SK-N-SH (cell line): ENCODE data around the gene KLHL40. TPM values are rescaled to one million over a fixed set of nuclear protein-coding genes. Genes with fewer than 3 reads are reported as not detected.

Source experiments
- CTCF ChIA-PET: fragments of 300-600, 350-600 bp; formaldehyde crosslinking; extraction: SDS; loops from one replicate; lab custom pipeline; 2021; lab: Yijun Ruan, JAX
- POLR2A ChIA-PET: fragments of 350-600 bp; sonication (Branson Sonifier 250); formaldehyde crosslinking; extraction: SDS; loops from one replicate; lab custom pipeline; 2020; ENCODE audit warnings: antibody characterized with exemption, inconsistent platforms; lab: Yijun Ruan, JAX
- DNase-seq: peaks from one replicate; pipeline ENCODE4 v3.0.0; 2012
- H2AFZ ChIP-seq: fragments of 200-600 bp; sonication (generic); 2 replicates; pipeline ENCODE4 v1.8.1; 2016; ENCODE audit warnings: antibody characterized with exemption, mild to moderate bottlenecking, low read depth
- H3F3A ChIP-seq: fragments of 200-600 bp; sonication (generic); replicated peaks from 2 replicates; pipeline ENCODE3; 2016; ENCODE audit warnings: antibody characterized with exemption, mild to moderate bottlenecking; ENCODE audit not compliant: insufficient read depth
- H3K27ac ChIP-seq, 2 experiments: fragments of 200-500 bp in 1 of 2; fragments of 200-600 bp in 1 of 2; sonication (Bioruptor generic) in 1 of 2; sonication (generic), shearing (Covaris generic) in 1 of 2; 2 replicates each; pipeline versions ENCODE4 v1.5.1 to v1.6.1; 2014 to 2016; ENCODE audit warnings: low read depth in 2 of 2, inconsistent platforms in 1 of 2, low read length in 1 of 2, mild to moderate bottlenecking in 1 of 2, mixed read lengths in 1 of 2
- H3K27me3 ChIP-seq: fragments of 200-600 bp; sonication (generic), shearing (Covaris generic); 2 replicates; pipeline ENCODE4 v1.6.1; 2016; ENCODE audit warnings: mixed run types; ENCODE audit not compliant: insufficient read depth
- H3K36me3 ChIP-seq, 2 experiments: fragments of 200-500 bp in 1 of 2; fragments of 200-600 bp in 1 of 2; sonication (Bioruptor generic) in 1 of 2; sonication (generic) in 1 of 2; replicated peaks in 1 of 2; 2 replicates each; pipeline versions ENCODE3 to v1.5.1; 2014 to 2016; ENCODE audit warnings: low read length in 1 of 2, mild to moderate bottlenecking in 1 of 2; ENCODE audit not compliant: insufficient read depth in 2 of 2, control insufficient read depth in 1 of 2
- H3K4me1 ChIP-seq, 2 experiments: fragments of 200-500 bp in 1 of 2; fragments of 200-600 bp in 1 of 2; sonication (Bioruptor generic) in 1 of 2; sonication (generic), shearing (Covaris generic) in 1 of 2; 2 replicates each; pipeline versions ENCODE4 v1.5.1 to v1.6.1; 2014 to 2016; ENCODE audit warnings: low read depth in 1 of 2, low read length in 1 of 2, mixed run types in 1 of 2; ENCODE audit not compliant: insufficient read depth in 2 of 2, control insufficient read depth in 1 of 2
- H3K4me2 ChIP-seq: fragments of 200-600 bp; sonication (generic), shearing (Covaris generic); 2 replicates; pipeline ENCODE4 v1.6.1; 2017; ENCODE audit warnings: mixed run types
- H3K4me3 ChIP-seq, 2 experiments: fragments of 200-500 bp in 1 of 2; fragments of 200-600 bp in 1 of 2; sonication (Bioruptor generic) in 1 of 2; sonication (generic), shearing (Covaris generic) in 1 of 2; 2 replicates each; pipeline versions ENCODE4 v1.5.1 to v1.8.1; 2014 to 2016; ENCODE audit warnings: low read depth in 2 of 2, inconsistent platforms in 1 of 2, low read length in 1 of 2, mild to moderate bottlenecking in 1 of 2, mixed read lengths in 1 of 2, moderate library complexity in 1 of 2
- H3K79me2 ChIP-seq: fragments of 200-600 bp; sonication (generic); 2 replicates; pipeline ENCODE4 v1.8.1; 2017; ENCODE audit warnings: mild to moderate bottlenecking; ENCODE audit not compliant: insufficient read depth
- H3K9ac ChIP-seq: fragments of 200-600 bp; sonication (generic); 2 replicates; pipeline ENCODE4 v1.6.1; 2017; ENCODE audit warnings: mixed run types
- H3K9me2 ChIP-seq: fragments of 200-600 bp; sonication (generic); 2 replicates; pipeline ENCODE4 v1.6.1; 2017; ENCODE audit warnings: mixed run types
- H3K9me3 ChIP-seq: fragments of 200-600 bp; sonication (generic); 2 replicates; pipeline ENCODE4 v1.6.1; 2017; ENCODE audit warnings: mixed run types, mild to moderate bottlenecking, moderate library complexity
- H4K20me1 ChIP-seq: fragments of 200-600 bp; sonication (generic); 2 replicates; pipeline ENCODE4 v1.6.1; 2017; ENCODE audit warnings: mild to moderate bottlenecking, mixed run types; ENCODE audit not compliant: insufficient read depth
- CHD2 ChIP-seq: fragments of 150-350 bp; IDR thresholded peaks from 2 replicates; pipeline ENCODE4 v1.6.1; 2018; ENCODE audit warnings: low read length; ENCODE audit not compliant: partially characterized antibody
- CTCF ChIP-seq: fragments of 200-600 bp; sonication (generic); IDR thresholded peaks from 2 replicates; pipeline ENCODE4 v1.6.1; 2017; ENCODE audit warnings: antibody characterized with exemption, mild to moderate bottlenecking, moderate library complexity
- ELF1 ChIP-seq: IDR thresholded peaks from 2 replicates; pipeline ENCODE4 v1.4.0; 2012
- EP300 ChIP-seq, 2 experiments: IDR thresholded peaks; 2 replicates each; pipeline versions ENCODE4 v1.4.0 to v1.6.1; 2012; ENCODE audit warnings: borderline replicate concordance in 1 of 2, low read depth in 1 of 2, low read length in 1 of 2
- EZH2phosphoT487 ChIP-seq: fragments of 200-600 bp; sonication (generic); IDR thresholded peaks from 2 replicates; pipeline ENCODE4 v1.6.1; 2017; ENCODE audit warnings: low read depth, mixed run types, mild to moderate bottlenecking, antibody characterized with exemption, moderate library complexity, borderline replicate concordance
- FOSL2 ChIP-seq: IDR thresholded peaks from 2 replicates; pipeline ENCODE4 v1.4.0; 2012; ENCODE audit warnings: low read depth, mild to moderate bottlenecking, moderate library complexity, borderline replicate concordance
- FOXJ3 ChIP-seq: sonication (generic); formaldehyde crosslinking; IDR thresholded peaks from 2 replicates; pipeline ENCODE4 v1.5.1; 2020; ENCODE audit warnings: mild to moderate bottlenecking, missing genetic modification reagents
- FOXM1 ChIP-seq: IDR thresholded peaks from 2 replicates; pipeline ENCODE4 v1.4.0; 2012; ENCODE audit warnings: low read depth, mild to moderate bottlenecking
- GABPA ChIP-seq: IDR thresholded peaks from 2 replicates; pipeline ENCODE4 v1.4.0; 2012; ENCODE audit warnings: low read depth, mild to moderate bottlenecking
- GATA2 ChIP-seq: sonication (generic); formaldehyde crosslinking; IDR thresholded peaks from 2 replicates; pipeline ENCODE4 v1.5.0; 2020; ENCODE audit warnings: mild to moderate bottlenecking, missing genetic modification reagents
- IRF3 ChIP-seq: fragments of 150-350 bp; IDR thresholded peaks from 2 replicates; pipeline ENCODE4 v1.6.1; 2016; ENCODE audit warnings: mild to moderate bottlenecking, low read depth, low read length
- JUND ChIP-seq: IDR thresholded peaks from 2 replicates; pipeline ENCODE4 v1.4.0; 2012
- MXI1 ChIP-seq: IDR thresholded peaks from 2 replicates; pipeline ENCODE4 v1.6.1; 2012; ENCODE audit warnings: mild to moderate bottlenecking, low read depth, low read length, improper control_type of control experiment
- NRF1 ChIP-seq: IDR thresholded peaks from 2 replicates; pipeline ENCODE4 v1.6.1; 2012; ENCODE audit warnings: low read depth, mild to moderate bottlenecking, low read length
- POLR2AphosphoS5 ChIP-seq: IDR thresholded peaks from 2 replicates; pipeline ENCODE4 v1.6.1; 2012; ENCODE audit warnings: low read depth, low read length
- RCOR1 ChIP-seq: fragments of 150-350 bp; IDR thresholded peaks from 2 replicates; pipeline ENCODE4 v1.6.1; 2017; ENCODE audit warnings: antibody characterized with exemption, low read length
- RFX5 ChIP-seq: IDR thresholded peaks from 2 replicates; pipeline ENCODE4 v1.6.1; 2012; ENCODE audit warnings: mild to moderate bottlenecking, improper control_type of control experiment, low read length
- TAF1 ChIP-seq: IDR thresholded peaks from 2 replicates; pipeline ENCODE4 v1.6.1; 2012; ENCODE audit warnings: low read depth, mild to moderate bottlenecking, low read length, moderate library complexity, borderline replicate concordance
- TEAD4 ChIP-seq: IDR thresholded peaks from 2 replicates; pipeline ENCODE4 v1.4.0; 2012; ENCODE audit warnings: mild to moderate bottlenecking, borderline replicate concordance; ENCODE audit not compliant: insufficient read depth
- USF2 ChIP-seq: fragments of 150-350 bp; IDR thresholded peaks from 2 replicates; pipeline ENCODE4 v1.6.1; 2017; ENCODE audit warnings: antibody characterized with exemption, low read length, low read depth, borderline replicate concordance
- YY1 ChIP-seq: IDR thresholded peaks from 2 replicates; pipeline ENCODE4 v1.4.0; 2012; ENCODE audit warnings: low read depth, mild to moderate bottlenecking
- WGBS: methylation state at CpG from one replicate; pipeline ENCODE4 v1.1.6; 2017; ENCODE audit warnings: low lambda C conversion rate; 5-methylcytosine and 5-hydroxymethylcytosine counted together
- polyA plus RNA-seq, 3 experiments: library from polyadenylated mRNA; depleted of rRNA; stranded (reverse); fragments of >200 nt; gene quantifications; 2 replicates each; pipeline ENCODE4 v1.2.3, GENCODE V29; 2012
- TF ChIP-seq, protein P1 (sequence below): IDR thresholded peaks from 2 replicates; pipeline ENCODE4; 2012
- TF ChIP-seq, protein P2 (sequence below): IDR thresholded peaks from 2 replicates; pipeline ENCODE4 v1.4.0; 2012; ENCODE audit warnings: low read depth, borderline replicate concordance
- TF ChIP-seq, protein P3 (sequence below): IDR thresholded peaks from 2 replicates; pipeline ENCODE4 v1.4.0; 2012; ENCODE audit warnings: low read depth, borderline replicate concordance

KLHL40 gene
- polyA plus RNA-seq, 1 of the 3 experiments (the other 2 are of a cell fraction), result not detected

DNA sequence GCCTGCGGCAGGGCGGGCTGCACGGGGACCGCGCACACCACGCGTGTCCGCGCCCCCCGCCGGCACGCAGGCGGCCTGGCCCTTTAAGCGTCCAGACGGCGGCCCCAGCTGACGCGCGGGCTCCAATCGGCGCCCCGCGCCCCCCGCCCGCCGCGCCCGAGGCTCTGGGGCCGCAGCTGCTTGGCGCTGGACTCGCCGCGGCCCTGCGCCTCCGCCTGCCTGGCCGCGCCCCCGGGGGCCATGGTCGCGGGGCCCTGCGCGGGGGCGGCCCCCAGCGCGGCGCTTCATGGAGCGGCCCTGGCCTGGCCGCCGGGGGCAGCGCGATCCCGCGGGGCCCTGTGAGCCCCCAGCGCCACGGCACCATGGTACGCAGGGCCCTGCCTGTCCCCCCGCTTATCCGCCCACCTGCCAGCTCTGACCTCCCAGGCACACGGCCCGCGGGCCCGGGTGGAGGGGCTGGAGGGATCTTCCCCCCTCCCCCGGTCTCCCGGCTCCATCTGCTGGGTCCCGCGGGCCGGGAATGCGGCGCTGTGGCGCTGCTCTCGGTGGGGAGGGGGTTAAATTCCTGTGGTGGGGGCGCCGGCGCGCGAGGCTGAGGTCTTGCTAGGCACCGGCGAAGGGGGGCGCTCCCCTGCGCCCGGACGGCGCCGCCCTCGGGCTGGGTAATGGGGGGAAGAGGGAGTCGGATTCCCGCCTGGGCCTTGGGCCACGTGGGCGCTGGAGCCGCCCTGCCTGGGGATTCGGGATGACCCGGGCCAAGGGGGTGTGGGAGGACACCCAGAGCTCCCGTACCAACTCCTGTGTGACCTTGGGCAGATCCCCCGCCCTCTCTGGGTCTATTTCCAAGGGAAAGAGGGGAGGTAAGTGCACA lies 30.8 kb upstream of the KLHL40 start:
- peak overlapping the region; percentile 83 to 84; a peak in 2 of 4 replicates for H3K27ac ChIP-seq
- WGBS, result 3% methylated on average over 15 of the region's 94 CpGs
- H3K9me3 ChIP-seq, result no peaks in the 10 kb centered on the region
- H3K27me3 ChIP-seq, result no peaks in the 10 kb centered on the region
- peak overlapping the region; percentile 74 for H2AFZ ChIP-seq
- H3K36me3 ChIP-seq, result peaks cover 5 to 12% of the 10 kb centered on the region in 2 experiments
- no peaks in the 10 kb centered on the region for H3K9me2 ChIP-seq
- peaks cover 24% of the 10 kb centered on the region for H3F3A ChIP-seq
- peak overlapping the region; percentile 83 to 91 for H3K4me3 ChIP-seq
- POLR2A ChIA-PET, result interaction anchor here (0.6 to 0.9 kb wide), 2 partner anchors 54 to 164 kb away, joined by 3 to 4 read pairs; partner anchors contain the start of gene NKTR
- H3K4me1 ChIP-seq, result peaks cover 24 to 42% of the 10 kb centered on the region in 2 experiments
- peaks cover 52% of the 10 kb centered on the region for H3K79me2 ChIP-seq
- DNase-seq, result peak; percentile 92
- peak overlapping the region; percentile 88 for H3K9ac ChIP-seq
- H4K20me1 ChIP-seq, result peaks cover 8% of the 10 kb centered on the region; the same call in 1 of the 2 replicates
- CTCF ChIA-PET, result interaction anchor here (1.0 to 2.7 kb wide), 5 partner anchors 53 to 186 kb away, joined by 4 to 12 read pairs (median 4); partner anchors contain the start of genes NKTR and SEC22C
- peak overlapping the region; percentile 99 for H3K4me2 ChIP-seq
- TF ChIP-seq JUND (no peak), IRF3 (no peak), RCOR1 (no peak), FOXM1 (no peak), FOSL2 (no peak), CTCF (peak; percentile 36), USF2 (peak; percentile 56), YY1 (0 out of 2 replicates have a peak, but pooled peaks have one; percentile 31), EZH2phosphoT487 (no peak), FOXJ3 (CRISPR knock-in tag) (no peak), MXI1 (peak; percentile 41; the same call in 1 of the 2 replicates), NRF1 (no peak), TAF1 (no peak), GATA2 (CRISPR knock-in tag) (no peak), CHD2 (no peak), POLR2AphosphoS5 (no peak), EP300 (IDR thresholded peaks at IDR 0.05; ENCODE audit: borderline replicate concordance in 1 of 2, low read depth in 1 of 2, low read length in 1 of 2) (peak in 1 of 2 experiments; percentile 23; a peak in 1 of 4 replicates), TEAD4 (peak; percentile 60), GABPA (no peak), RFX5 (no peak), ELF1 (no peak)
- TF ChIP-seq, protein P1, sequence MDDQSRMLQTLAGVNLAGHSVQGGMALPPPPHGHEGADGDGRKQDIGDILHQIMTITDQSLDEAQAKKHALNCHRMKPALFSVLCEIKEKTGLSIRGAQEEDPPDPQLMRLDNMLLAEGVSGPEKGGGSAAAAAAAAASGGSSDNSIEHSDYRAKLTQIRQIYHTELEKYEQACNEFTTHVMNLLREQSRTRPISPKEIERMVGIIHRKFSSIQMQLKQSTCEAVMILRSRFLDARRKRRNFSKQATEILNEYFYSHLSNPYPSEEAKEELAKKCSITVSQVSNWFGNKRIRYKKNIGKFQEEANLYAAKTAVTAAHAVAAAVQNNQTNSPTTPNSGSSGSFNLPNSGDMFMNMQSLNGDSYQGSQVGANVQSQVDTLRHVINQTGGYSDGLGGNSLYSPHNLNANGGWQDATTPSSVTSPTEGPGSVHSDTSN, result no peak
- TF ChIP-seq, protein P2, sequence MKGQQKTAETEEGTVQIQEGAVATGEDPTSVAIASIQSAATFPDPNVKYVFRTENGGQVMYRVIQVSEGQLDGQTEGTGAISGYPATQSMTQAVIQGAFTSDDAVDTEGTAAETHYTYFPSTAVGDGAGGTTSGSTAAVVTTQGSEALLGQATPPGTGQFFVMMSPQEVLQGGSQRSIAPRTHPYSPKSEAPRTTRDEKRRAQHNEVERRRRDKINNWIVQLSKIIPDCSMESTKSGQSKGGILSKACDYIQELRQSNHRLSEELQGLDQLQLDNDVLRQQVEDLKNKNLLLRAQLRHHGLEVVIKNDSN, result peak; percentile 77
- TF ChIP-seq, protein P3, sequence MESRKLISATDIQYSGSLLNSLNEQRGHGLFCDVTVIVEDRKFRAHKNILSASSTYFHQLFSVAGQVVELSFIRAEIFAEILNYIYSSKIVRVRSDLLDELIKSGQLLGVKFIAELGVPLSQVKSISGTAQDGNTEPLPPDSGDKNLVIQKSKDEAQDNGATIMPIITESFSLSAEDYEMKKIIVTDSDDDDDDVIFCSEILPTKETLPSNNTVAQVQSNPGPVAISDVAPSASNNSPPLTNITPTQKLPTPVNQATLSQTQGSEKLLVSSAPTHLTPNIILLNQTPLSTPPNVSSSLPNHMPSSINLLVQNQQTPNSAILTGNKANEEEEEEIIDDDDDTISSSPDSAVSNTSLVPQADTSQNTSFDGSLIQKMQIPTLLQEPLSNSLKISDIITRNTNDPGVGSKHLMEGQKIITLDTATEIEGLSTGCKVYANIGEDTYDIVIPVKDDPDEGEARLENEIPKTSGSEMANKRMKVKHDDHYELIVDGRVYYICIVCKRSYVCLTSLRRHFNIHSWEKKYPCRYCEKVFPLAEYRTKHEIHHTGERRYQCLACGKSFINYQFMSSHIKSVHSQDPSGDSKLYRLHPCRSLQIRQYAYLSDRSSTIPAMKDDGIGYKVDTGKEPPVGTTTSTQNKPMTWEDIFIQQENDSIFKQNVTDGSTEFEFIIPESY, result no peak
